GM21825 (cell line): ENCODE measurements around the gene CDC42EP2.

Experiments
- ATAC-seq: cut with Tn5 transposase; IDR thresholded peaks from one replicate; pipeline ENCODE4 v1.9.1; 2021; ENCODE audit warnings: mild to moderate bottlenecking, moderate library complexity; ENCODE audit not compliant: unreplicated experiment

CDC42EP2 gene, protein sequence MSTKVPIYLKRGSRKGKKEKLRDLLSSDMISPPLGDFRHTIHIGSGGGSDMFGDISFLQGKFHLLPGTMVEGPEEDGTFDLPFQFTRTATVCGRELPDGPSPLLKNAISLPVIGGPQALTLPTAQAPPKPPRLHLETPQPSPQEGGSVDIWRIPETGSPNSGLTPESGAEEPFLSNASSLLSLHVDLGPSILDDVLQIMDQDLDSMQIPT

DNA sequence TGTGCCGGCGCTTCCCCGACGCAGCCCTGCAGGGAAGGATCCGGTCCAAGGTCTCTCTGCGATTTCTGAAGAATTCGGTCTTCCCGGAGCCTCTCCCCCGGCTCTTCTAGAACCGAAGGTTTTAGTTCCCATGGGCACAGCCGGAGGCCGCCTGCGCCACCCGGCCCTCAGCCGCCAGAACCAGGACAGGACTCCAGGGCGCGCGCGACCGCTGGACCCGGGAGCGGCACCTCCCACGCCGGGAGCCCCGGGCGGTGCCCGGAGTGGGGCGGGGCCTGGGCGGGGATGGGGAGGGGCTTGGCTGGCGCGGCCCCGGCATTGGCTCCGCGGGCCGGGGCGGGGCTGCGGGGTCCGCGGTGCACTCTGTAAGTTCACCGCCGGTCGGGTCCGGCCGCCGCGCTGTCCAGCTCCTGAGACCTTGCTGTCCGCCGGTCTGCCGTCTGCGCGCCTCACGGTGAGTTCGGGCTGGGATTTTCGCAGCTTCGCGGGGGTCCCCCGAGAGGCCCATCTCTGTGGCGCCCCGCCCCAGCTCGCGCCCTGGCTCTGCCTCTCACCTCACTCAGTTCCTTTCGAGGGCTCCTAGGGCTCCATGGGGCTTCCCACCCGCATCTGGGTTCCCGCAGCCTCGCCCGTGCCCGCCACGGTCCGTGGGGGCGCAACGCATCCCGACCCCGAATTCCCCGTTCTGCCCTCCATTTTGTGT, at the start of gene CDC42EP2:
Gene CDC42EP2 (plus strand): TSS at position 366 of the 703 bp plus-strand sequence. CDS start 6,033 bp downstream, outside the sequence.
- ATAC-seq = peak; percentile 75

DNA sequence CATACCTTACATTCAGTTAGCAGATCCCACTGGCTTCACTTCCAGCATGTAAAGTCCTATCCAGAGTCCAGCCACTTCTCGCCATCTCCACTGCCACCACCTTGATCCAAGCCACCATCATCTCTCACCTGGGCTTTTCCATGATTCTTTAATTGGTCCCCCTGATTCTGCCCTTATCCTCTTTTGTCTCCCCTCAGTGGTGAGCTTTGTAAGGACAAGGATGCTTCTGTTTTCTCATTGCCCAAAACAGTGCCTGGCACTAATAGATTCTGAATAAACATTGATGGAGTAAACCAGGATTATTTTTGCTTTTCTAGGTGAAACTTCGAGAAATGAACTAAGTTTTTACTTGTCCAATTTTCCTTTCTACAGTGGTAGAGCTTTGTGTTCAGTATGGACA, 48.5 kb upstream of the CDC42EP2 start:
- no peak for ATAC-seq

DNA sequence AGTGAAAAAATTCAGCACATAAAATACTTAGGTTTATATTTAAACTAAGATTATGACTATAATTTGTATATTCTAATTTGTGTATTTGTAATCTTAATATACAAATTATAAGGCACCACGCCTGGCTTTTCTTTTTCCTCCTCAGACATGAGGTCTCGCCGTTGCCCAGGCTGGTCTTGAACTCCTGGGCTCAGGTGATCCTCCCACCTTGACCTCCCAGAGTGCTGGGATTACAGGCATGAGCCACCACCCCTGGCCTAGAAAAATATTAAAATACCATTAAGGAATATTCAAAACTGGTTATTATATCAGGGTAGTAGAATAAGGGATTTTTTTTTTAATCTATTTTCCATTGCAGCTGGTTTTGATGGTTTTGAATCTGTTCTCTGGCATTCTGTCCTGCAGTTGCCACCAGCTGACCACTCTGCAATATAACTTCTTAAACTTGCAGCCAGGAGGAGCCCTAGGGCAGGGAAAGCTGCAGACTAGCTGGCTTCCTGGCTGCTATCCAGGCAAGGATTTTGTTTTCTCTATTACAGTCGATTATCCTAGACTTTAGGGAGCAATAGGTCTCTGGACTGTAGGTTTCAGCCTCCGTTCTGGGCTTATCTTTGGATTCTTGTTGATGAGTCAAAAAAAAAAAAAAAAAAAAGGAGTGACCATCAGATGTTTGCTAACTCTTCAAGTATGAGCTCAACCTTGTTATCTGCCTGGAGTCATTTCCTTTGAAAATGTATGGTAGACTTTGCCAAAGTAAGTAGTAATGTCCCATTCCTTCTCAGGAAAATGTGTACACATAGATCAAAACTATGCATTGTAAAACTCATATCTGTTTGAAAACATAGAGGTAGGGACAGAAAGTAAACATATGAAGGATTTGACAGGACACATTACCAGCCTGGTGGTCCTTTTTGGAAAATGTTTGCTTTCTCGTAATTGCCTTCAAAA, 39.7 kb upstream of the CDC42EP2 start:
- ATAC-seq = no peak

DNA sequence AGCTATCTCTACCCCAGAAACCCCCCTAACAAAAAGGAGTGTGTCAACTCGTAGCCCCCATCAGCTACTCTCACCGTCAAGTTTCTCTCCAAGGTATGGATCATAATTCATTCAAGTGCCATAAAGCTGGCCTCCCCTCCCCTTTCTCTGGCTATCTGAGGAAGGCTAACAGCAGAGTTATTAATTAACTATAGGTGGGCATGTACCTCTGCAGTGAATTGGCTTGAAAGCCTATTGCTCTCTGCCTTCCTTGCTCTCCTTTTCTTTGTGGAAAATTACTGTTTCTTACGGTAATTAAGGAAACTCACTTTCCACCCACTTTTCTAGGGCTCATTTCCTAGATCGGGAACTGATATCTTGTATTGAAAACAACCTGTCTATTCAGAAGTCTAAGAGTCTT, 38.8 kb upstream of the CDC42EP2 start:
- no peak for ATAC-seq

DNA sequence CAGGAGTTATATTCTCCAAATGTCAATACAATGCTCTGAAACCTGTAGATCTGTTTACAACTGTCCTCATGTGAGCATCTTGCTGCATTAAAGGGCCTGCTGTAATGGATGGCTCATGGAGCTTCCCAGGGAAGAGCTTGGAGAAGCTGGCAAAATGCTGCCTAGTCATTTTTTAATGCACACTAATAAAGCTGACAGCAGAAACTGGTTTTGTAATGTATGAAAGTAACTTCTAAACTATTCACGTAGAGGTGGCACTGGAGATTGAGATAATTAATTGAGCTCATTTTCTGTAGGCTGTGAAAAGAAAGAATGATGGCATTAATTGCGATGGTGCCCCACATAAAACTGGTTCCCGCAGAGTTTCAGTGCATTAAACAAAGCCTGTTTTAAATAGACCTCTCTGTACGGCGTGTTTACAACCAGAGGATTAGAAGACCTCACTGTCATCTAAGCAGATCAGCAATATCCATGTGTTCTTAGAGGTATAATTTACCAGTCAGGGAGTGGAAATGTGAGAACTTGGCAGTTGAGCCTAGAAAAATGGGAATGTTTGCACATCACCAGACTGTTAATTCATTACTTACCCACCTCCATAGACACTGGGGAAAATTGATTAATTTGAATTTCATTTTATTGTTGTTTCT, 36.9 kb upstream of the CDC42EP2 start:
- ATAC-seq = no peak

DNA sequence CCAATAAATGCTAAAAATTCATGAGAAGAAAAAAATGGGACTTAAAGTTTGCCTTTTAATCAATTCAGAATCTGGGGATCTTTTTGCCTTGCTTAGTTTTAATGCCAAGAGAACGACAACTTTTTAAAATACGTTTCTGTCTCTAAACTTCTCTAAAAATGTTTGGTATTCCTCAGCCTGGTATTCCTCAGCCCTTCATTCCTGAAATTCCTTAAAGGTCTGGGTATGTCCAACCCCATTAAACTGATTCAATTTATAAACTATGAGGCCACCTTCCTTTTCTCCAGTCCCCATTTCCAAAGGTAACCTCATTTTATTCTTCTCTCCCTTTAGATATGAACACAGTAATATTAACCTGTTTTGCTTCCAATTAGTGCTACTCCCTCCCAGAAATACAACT, 36.3 kb upstream of the CDC42EP2 start:
- ATAC-seq = no peak

DNA sequence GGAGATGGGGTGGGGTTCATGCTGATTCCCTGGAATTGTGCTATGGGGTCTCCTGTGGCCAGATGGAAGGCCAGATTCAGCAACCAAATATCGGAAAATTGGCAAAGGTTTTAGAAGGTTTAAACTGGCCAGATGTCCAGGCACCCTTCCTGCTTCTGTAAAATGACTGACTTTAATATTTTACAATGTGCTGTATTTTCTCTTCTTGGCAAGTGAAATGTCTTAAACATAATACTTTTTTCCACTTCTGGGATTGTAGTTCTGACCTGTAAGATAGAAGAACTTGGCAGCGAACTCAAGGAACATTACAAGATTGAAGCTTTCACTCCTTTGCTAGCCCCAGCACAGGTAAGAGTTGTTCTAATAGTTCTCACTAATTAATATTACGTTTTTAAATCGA, 35.4 kb upstream of the CDC42EP2 start:
- no peak for ATAC-seq

DNA sequence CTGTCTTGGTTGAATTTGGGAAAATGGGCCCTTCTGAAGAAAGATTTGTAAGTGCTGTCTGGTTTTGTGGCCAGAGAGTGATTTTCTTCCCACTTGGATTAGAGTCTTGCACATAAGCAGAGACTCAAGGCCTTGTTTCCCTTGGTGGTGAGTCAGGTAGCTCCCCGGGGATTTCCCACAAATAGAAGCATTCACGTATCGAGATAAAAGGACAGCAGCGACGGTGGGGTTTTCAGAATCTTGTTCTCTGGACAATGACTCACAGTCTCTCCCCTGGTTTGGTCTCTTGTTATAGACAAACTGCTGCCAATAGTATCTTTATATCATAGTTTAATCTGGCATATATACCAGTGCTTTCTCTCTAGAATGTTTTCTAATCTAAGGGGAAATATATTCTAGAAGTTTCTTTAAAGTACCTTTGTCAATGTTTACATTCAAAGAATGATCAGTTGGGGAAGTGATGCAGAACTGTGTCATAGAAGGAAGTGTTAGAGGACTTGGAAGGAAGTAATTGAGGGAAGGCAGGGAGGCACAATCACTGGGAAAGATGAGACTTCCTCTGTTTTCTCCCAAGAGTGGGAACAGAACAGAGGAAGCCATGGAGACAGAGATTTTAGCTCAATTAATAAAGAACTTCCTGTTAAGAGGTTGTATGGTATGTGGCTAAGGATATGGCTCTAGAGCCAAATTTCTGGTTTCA, 34.8 kb upstream of the CDC42EP2 start:
- ATAC-seq = no peak

DNA sequence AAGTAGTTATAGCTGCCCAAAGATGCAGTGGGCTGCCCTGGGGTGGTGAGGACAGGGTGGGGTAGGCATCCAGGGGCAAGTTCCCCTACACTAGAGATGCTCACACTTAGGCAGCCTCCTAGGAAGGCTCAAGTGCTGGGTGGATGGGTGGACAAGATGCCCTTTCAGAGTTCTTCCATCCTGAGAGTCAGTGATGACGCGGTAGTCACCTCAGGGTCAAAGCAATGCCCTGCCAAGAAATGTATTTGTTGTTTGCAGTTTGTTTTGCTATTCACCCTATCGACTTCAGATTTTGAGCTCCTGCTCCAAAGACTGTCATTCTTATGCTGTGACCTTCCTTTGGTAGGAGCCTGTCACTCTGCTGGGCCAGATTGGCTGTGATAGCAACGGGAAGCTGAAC, 34.0 kb upstream of the CDC42EP2 start:
- no peak for ATAC-seq

DNA sequence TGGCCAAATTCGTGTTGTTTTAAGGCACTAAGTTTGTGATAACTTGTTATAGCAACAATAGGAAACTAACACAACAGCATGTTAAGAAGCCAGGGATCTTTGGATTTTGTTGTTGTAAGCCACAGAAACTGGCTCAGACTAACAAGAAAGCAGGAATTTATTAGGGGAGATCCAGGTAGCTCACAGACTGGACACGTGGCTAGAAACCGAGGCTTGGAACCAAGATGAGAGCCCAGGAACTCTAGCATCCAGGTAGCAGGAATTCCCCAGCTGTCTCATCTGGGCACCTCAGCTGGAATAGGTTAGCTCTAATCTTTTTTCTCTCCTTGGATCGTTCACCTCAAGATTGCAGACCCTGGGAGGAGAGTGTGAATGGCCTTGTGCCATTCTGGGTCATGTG, 28.0 kb upstream of the CDC42EP2 start:
- ATAC-seq = no peak

DNA sequence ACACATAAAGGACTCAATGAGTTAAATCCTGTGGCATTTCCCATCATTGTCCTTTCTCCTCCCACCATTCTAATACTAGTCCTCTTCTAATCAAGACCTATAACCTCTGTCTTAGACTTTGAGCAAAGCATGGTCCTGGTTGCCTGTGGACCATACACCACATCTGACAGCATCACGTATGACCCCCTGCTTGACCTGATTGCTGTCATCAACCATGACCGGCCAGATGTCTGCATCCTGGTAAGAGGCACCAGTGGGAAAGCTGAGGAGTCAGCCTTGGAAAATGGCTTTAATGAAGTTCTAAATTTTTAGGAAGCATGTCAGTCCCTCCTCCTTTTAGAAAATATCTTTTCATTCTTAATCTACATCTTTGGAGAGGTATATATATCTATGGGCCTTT, 27.1 kb upstream of the CDC42EP2 start:
- no peak for ATAC-seq

DNA sequence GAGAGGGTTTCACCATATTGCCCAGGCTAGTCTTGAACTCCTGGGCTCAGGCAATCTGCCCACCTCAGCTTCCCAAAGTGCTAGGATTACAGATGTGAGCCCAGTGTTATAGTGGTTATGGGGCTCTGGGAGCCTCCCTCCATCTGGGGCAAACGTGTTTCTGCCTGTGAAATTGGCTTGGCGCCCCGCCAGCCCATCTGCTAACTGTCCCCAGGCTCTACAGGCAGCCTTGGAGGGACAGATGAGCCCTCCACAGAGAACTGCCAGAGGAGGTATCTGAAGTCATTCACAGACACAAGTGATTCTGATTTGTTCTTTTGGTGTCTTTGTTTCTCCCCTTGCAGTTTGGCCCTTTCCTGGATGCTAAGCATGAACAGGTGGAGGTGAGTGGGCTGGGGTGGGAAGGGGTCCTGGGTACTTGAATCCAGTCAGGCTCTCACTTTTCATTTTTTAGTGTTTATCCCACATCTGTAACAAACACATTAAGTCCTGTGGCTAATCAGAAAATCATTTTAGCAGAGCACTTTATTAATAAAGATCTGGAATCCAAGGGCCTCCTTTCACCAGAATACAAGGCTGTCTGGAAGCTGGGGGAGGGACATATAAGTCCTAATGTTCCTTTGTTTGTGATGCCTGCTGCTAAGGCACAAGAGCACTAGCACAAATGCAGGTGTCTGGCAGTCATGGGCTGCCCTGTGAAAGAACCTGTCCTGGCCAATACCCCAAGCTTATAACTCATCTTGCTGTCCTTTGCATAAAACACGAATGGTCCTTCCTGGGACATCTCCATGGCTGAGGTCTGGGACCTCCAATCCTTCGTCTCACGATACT, 25.7 kb upstream of the CDC42EP2 start:
- ATAC-seq = no peak

DNA sequence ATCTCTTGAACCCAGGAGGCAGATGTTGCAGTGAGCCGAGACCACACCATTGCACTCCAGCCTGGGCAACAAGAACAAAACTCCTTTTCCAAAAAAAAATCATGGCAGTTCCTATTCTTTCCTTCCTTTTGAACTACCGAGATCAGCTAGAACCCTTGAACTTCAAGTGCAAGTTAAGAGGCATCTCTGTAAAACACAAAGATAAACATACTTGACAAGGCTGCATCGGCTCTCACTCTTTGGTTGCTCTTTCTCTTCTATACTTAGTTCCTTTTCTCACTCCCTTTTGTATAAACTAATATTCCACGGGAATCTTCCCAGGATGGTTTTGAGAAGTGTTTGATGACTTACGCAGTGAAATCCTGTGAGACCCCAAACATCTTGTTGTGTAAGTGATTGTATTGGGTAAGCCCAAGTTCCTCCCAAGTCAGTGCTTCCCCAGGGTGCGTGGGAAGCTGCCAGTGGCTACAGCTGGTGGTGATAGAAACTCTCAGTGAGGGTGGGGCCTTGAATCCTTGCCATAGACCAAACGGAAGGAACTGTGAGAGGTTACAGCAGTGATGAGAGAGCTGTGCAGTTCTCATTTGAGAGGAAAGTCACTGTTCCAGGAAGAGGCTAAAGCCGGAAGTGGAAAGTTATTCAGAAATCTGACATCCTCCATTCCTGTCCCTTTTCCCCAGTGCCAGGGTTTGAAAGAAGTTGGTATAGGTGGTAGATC, 24.1 kb upstream of the CDC42EP2 start:
- no peak for ATAC-seq

DNA sequence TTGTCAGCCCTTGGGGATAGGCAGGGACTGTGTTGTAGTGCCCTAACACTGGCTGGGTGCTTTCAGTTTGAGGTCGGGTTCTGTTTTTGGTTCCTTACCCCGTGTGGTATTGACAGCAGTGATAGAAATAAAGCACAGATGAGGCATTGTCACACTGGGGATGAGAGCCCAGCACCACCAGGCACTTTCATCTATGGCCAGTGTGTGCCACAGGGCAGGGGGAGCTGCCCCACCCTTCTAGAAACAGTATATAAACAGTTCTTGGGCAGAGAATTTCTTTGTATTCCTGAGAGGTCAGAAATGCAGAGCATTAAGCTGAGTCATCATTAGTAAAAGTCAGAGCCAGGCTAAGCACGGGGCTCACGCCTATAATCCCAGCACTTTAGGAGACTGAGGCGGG, 23.1 kb upstream of the CDC42EP2 start:
- ATAC-seq = no peak

DNA sequence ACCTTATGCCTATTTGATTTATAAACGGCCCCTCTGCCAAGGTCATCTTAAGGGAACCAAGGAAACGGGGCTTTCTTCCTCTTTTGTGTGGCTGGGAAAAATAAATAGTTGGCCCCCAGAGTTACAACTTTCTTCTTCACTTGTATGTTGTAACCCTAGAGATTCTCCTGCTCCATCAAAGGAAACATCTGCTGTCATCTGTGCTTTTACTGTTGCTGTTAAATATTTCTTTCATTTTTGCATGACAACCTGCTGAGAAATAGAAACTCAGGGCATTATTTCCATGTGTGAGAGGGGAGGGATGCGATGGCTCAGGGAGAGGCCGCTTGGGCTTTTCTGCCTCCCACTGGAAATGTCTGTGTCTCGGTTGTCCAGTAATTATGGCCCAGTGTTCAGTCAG, 21.8 kb upstream of the CDC42EP2 start:
- no peak for ATAC-seq

DNA sequence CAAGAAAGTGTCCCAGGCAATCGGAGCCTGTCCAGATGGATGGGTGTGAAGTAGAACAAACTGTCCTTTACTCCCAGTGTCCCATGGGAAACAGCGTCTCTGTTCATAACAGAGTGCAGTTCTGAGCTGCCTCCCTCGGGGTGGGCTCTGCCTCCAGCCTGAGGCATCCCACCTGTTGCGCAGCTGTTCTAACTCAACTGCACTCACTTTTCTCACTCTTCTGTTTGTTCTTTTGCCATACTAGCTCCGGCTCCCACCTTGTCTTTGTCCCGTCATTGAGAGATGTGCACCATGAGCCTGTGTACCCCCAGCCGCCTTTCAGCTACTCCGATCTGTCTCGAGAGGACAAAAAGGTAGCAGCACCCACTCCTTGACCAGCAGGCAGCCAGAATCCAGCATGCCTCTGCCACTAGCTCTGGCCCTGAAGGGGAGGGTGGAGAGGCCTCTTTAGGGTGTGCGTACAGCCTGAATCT, 20.7 kb upstream of the CDC42EP2 start:
- no peak for ATAC-seq

DNA sequence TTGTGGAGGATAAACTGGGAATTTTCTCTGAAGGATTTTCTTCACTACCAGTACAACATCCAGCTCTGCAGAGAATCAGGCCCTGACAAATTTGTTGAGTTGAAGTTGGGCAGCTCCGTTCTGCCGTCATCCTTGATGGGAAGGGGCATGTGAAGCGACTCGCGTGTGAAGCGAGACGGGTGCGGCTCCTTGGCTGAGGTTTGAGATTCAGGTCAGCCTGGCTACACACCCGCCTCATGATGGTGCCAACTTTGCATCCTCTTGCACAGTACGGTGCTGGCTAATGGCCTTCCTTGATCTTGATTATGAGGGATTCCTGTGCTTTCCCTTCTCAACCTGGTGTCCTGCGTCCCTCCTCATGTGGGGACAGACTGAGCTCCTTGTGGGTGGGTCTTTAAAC, 19.7 kb upstream of the CDC42EP2 start:
- ATAC-seq = no peak

DNA sequence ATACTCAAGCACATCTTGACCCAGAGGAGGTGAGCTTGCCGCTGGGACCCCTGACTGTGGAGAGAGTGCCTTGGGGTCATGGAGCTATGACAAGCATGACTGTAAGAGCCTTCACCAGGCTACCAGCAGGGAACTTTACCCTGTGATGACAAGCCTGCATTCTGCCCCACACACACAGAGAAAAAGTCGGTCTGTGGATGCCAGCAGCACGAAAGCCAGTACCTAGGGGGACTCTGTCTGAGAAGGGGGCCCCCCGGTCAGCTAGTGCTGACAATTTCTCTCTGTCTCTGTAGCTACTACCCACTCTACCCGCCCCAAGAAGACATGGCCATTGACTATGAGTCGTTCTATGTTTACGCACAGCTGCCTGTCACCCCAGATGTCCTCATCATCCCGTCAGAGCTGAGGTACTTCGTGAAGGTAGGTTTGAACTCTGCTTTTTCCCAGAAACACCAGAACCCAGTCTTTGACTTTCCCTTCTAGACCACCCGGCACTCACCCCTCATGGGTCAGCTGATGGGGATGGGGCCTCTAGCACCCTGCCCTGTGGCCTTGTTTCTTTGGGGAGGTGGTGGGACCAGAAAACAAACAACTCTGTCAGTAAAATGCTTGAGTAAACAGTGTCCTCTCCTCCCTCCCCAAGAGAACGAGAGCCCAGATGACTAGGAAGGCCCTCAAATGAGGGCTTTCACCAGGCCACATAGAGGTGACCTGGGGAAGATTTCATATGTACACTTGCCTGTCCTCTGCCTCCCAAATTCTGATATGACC, 18.9 kb upstream of the CDC42EP2 start:
- ATAC-seq = no peak
